Measurements from ENCODE around the gene AFG1L.
"Not testable (repeated sequence)": the region's sequence is repeated elsewhere in the genome, so short reads cannot be mapped to it uniquely, and the experiment has no call there.

AFG1L gene

GRCh38 chr6:108287373-108287772, 7.5 kb upstream of the AFG1L start:
- no peak for DNase-seq

- no peak for DNase-seq
Measured at GRCh38 chr6:108288742-108289141, 6.1 kb upstream of the AFG1L start.

- no peak for DNase-seq
Measured at GRCh38 chr6:108291091-108291490, 3.8 kb upstream of the AFG1L start.

- not testable (repeated sequence) for DNase-seq
Measured at GRCh38 chr6:108292561-108292960, 2.3 kb upstream of the AFG1L start.

GRCh38 chr6:108293527-108294296, 1.1 kb upstream of the AFG1L start:
- DNase-seq, result peak in 4 of 58 donors; percentile 1 to 13 (median 2)

- DNase-seq, result no peak
Measured at GRCh38 chr6:108294297-108294726, 542 bp upstream of the AFG1L start.

GRCh38 chr6:108295676-108296075, 822 bp downstream of the AFG1L start:
- DNase-seq, result no peak

GRCh38 chr6:108302386-108302785, 7.5 kb downstream of the AFG1L start:
- DNase-seq, result no peak

GRCh38 chr6:108304646-108305045, 9.8 kb downstream of the AFG1L start:
- DNase-seq, result no peak

GRCh38 chr6:108308641-108309040, 13.8 kb downstream of the AFG1L start:
- not testable (repeated sequence) for DNase-seq

GRCh38 chr6:108309844-108310243, 15.0 kb downstream of the AFG1L start:
- no peak for DNase-seq

GRCh38 chr6:108312605-108313004, 17.8 kb downstream of the AFG1L start:
- DNase-seq, result no peak

GRCh38 chr6:108321253-108321747, 26.4 kb downstream of the AFG1L start:
- no peak for DNase-seq

- DNase-seq, result no peak
Measured at GRCh38 chr6:108322728-108323127, 27.9 kb downstream of the AFG1L start.

- no peak for DNase-seq
Measured at GRCh38 chr6:108323710-108324466, 29.0 kb downstream of the AFG1L start.

GRCh38 chr6:108330221-108330785, 35.4 kb downstream of the AFG1L start:
- not testable (repeated sequence) for DNase-seq

GRCh38 chr6:108330806-108331205, 36.0 kb downstream of the AFG1L start:
- no peak for DNase-seq

GRCh38 chr6:108331982-108332381, 37.1 kb downstream of the AFG1L start:
- no peak for DNase-seq

- DNase-seq, result no peak
Measured at GRCh38 chr6:108336971-108337370, 42.1 kb downstream of the AFG1L start.

- no peak for DNase-seq
Measured at GRCh38 chr6:108337721-108338120, 42.9 kb downstream of the AFG1L start.

GRCh38 chr6:108341372-108341771, 46.5 kb downstream of the AFG1L start:
- no peak for DNase-seq

- DNase-seq, result no peak
Measured at GRCh38 chr6:108343894-108344293, 49.0 kb downstream of the AFG1L start.

All from anterior cingulate cortex (tissue), 58 donors.